ENCODE results near the gene ZNF385D.

ZNF385D gene

GRCh38 chr3:21750080-21750696 lies 822 bp downstream of the ZNF385D start:
- in situ Hi-C loops (cut with HindIII; ENCODE audit: low sequenced_read_pairs) = no loop called here

DNA sequence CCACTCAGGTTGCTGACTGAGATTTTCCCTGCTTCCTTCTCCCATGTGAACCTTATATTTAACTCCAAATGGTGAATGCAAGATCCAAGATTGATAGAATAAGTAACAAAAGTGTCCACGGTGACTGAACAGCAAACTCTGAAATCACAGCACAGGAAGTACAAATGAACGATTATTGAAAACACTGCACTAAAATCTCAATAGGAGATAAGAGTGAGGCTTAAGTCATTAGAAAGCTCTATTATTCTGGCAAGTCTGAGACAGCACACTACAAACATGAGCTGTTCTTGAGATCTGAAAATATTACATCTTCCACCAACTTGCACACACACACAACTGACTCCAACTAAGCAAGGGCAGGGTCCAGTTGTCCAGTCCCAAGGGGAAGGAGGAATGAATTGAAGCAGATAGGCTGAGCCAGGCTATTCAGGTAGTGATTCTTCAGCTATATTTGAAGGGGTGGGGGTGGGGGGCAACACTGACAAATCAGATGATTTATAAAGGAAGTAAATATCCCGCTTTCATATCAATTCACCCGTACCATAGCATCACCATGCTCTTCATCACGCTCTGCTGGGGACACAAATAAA lies 2.9 kb downstream of the ZNF385D start:
- in situ Hi-C loops (cut with HindIII; ENCODE audit: low sequenced_read_pairs) = no loop called here

GRCh38 chr3:21747376-21747775 lies 3.6 kb downstream of the ZNF385D start:
- in situ Hi-C loops (cut with HindIII; ENCODE audit: low sequenced_read_pairs) = no loop called here

DNA sequence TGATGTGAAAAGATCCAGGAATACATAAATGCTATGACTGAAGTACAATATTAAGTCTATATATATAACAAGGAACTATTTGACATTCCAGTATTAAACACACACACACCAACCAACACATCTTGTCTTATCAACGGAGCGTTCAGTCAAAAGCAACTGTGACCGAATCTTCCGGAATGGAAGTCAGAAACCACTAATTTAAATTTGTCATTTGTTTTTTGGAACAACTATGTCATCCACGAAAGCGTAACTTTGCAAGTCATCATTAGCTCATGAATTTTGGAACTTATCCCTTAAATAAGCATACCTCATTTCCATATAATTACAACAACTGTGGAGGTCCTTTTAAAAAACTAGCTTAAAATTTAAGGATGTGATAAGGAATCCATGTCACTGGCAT lies 5.0 kb downstream of the ZNF385D start:
- in situ Hi-C loops (cut with HindIII; ENCODE audit: low sequenced_read_pairs) = no loop called here

GRCh38 chr3:21744793-21745192 lies 6.2 kb downstream of the ZNF385D start:
- in situ Hi-C loops (cut with HindIII; ENCODE audit: low sequenced_read_pairs) = no loop called here

GRCh38 chr3:21738935-21739702 lies 11.9 kb downstream of the ZNF385D start:
- in situ Hi-C loops (cut with HindIII; ENCODE audit: low sequenced_read_pairs) = no loop called here

- in situ Hi-C loops (cut with HindIII; ENCODE audit: low sequenced_read_pairs) = no loop called here
These were observed 12.7 kb downstream of the ZNF385D start for GRCh38 chr3:21738283-21738682.

GRCh38 chr3:21734746-21735145 lies 16.3 kb downstream of the ZNF385D start:
- in situ Hi-C loops (cut with HindIII; ENCODE audit: low sequenced_read_pairs) = no loop called here

DNA sequence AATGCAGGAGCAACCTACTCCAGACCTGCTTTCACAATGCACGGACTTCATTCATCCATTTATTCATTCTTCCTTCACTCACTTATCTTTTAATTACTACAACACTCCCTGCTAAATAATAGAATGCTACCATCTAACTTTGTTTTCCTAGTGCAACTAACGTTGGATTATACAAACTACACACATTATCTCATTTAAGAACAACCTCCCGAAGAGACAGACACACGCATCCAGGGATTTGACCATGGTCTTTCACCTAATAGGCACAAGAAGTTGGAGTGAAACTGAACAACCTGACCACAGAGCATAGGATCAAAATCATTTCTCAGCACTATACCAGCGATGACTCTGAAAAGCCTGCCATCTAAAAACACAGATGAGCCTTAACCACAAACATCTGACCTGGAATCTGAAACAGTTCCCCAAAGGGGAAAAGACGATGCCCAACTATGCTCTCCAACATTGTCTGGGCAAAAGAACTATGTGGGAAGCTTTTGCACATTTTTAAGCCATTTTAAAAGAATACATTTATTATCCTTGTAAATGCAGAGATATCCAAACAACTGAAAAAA lies 21.0 kb downstream of the ZNF385D start:
- in situ Hi-C loops (cut with HindIII; ENCODE audit: low sequenced_read_pairs) = no loop called here

DNA sequence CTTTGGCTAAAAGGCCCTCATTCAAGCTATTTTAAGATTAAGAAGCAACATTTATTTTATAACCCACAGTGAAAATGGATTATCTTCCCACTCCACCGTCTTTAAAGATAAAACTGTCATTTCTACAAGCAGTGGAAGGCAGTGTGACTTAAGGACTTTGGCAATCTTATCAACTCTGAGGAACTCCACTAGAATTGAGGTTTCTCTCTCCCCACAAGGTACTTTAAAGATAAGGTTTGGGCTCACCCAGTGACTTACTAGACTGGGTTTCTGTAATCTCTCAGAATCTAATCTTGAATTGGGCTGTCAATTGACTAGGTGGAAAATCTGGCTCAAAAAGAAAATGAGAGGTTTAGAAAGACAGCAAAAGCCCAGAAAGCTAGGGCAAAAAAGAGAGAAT lies 21.7 kb downstream of the ZNF385D start:
- in situ Hi-C loops (cut with HindIII; ENCODE audit: low sequenced_read_pairs) = no loop called here

DNA sequence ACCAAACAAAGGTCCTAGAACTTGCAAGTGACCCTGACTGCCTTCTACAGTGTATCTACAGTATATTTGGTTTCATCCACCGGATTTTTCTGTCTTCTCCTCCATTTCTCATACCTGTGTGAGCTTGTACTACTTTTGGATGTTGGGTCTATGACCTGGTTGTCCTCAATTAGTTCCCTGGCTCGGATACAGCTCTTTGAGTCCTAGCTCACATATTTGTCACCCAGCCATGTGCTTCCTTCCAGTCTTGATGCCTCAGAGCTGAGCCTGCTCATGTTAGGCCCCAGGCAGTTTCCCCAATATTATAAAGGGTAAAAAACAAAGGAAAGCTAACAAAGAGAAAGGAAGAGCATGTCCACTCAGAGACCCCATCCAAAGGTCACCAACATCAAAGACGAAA lies 28.2 kb downstream of the ZNF385D start:
- in situ Hi-C loops (cut with HindIII; ENCODE audit: low sequenced_read_pairs) = no loop called here

GRCh38 chr3:21722301-21722700 lies 28.7 kb downstream of the ZNF385D start:
- in situ Hi-C loops (cut with HindIII; ENCODE audit: low sequenced_read_pairs) = no loop called here

DNA sequence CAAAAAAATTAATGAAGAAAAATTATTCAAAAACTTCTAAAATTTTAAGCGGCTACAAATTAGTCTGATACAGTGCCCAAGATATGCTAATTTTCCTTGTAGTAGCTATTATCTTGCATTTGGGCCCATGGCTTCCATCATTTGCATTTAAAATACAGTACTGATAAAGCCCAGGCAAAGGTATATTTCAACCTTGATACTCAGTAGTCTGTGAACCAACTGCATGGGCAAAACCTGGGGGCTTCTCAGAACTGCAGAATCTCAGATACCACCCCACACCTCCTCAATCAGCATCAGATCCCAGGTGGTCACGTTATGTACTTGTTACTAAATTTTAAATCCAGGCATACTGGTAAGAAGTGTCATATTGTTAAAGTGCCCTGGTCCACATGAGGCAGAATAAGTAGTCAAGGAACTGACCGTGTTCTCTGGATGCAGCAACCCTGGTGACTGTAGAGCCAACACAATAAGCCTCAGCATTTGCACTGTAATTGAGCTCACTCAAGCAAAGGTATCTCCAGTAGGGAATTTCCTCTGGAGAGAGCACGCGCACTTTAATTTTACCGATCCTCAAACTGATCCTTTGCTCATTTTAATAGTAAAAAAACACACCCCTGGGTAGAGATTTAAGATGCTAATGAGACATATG lies 31.9 kb downstream of the ZNF385D start:
- in situ Hi-C loops (cut with HindIII; ENCODE audit: low sequenced_read_pairs) = no loop called here

- in situ Hi-C loops (cut with HindIII; ENCODE audit: low sequenced_read_pairs) = no loop called here
These were observed 32.7 kb downstream of the ZNF385D start for GRCh38 chr3:21718161-21718765.

DNA sequence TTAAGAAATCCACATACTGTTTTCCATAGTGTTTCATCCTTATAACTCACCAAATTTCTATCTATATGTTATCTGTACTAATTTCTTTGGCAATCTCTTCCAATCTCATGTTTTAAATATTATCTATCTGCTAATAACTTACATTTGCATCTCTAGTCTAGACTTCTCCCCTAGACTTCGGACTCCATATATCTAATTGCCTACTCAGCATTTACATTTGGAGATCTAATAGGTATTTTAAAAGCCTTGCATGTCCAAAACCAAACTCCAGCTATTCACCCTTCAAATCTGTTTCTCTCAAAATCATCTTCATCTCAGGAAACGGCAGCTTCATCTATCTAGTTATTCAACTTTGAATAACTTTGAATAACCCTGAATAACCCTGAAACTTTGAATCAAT lies 35.3 kb downstream of the ZNF385D start:
- in situ Hi-C loops (cut with HindIII; ENCODE audit: low sequenced_read_pairs) = no loop called here

DNA sequence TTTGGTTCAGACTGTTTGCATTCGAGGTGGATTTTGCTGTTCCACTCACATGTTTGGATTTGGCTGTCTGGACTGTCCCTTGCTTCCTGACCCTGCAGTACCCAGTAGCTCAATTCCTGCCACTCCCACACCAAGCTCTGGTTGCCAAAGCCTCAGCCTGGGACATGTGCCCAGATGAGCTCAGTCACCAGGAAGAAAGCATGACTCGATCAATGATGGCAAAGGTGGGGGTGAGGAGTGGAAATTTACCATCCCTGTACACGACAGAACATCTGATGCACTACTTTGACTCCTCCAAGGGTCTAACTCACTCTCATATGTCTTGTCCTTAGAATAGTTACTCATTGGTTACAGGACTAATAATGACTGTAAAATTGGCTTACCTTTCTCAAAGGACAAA lies 45.2 kb downstream of the ZNF385D start:
- in situ Hi-C loops (cut with HindIII; ENCODE audit: low sequenced_read_pairs) = no loop called here

DNA sequence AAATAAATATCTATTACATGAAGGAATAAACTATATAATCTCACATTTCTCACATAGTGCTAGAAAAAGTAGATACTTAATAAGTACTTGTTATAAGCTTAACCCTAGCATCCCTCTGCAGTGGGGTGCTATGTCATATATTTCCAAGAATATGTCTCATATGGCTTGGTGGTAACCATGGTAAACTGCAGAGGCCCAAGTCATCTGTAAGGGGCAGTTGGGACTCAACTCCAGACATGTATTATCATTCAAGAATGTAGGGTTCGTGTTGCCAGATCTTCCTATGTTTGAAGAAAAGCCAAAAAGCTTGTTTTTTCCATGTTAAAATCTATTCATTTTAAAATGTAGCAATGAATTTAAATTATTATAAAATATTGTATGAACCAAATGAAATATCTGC lies 46.2 kb downstream of the ZNF385D start:
- in situ Hi-C loops (cut with HindIII; ENCODE audit: low sequenced_read_pairs) = no loop called here

GRCh38 chr3:21703291-21703690 lies 47.7 kb downstream of the ZNF385D start:
- in situ Hi-C loops (cut with HindIII; ENCODE audit: low sequenced_read_pairs) = no loop called here

DNA sequence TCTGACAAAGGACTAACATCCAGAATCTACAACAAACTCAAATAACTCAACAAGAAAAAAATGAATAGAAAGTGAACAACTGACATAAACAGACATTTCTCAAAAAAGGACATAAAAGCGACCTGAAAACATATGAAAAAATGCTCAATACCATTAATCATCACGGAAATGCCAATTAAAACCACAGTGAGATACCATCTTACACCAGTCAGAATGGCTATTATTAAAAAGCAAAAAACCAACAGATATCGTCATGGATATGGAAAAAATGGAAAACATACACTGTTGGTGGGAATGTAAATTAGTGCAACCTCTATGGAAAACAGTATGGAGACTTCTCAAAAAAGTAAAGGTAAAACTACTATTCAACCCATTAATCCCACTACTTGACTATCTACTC lies 53.3 kb downstream of the ZNF385D start:
- in situ Hi-C loops (cut with HindIII; ENCODE audit: low sequenced_read_pairs) = no loop called here

GRCh38 chr3:21694506-21694905 lies 56.5 kb downstream of the ZNF385D start:
- in situ Hi-C loops (cut with HindIII; ENCODE audit: low sequenced_read_pairs) = no loop called here

DNA sequence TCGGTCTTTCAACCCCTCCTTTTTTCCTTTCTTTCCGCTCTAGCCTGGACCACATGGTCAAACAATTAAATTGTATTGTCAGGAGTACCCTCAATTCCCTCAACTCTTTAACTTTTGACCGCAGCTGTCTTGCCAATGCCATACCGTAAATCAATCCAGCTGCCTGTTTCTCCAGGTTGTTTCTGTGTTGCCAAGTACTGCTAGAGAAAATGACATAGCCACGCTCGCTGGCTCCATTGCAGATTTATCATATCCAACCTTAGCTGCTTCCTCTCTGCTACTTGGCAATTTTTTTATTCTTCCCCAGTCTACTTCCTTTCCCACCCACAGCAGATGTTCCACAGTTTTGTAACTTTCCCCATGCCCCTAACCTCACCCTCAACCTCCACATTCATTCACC lies 60.0 kb downstream of the ZNF385D start:
- in situ Hi-C loops (cut with HindIII; ENCODE audit: low sequenced_read_pairs) = no loop called here
